K562 (cell line): ENCODE data around the gene GPR32. TPM values are rescaled to one million over a fixed set of nuclear protein-coding genes. Genes with fewer than 3 reads are reported as not detected.

Source experiments
- CHD7 ChIP-seq: fragments of 200-600 bp; sonication (generic); IDR thresholded peaks from one replicate; pipeline ENCODE4 v1.6.1; 2012; ENCODE audit warnings: mild to moderate bottlenecking, low read depth, low read length, inconsistent platforms
- DIDO1 ChIP-seq: fragments of 450-650 bp; IDR thresholded peaks from 2 replicates; pipeline ENCODE4 v1.6.1; 2016; ENCODE audit warnings: low read depth, missing biosample characterization, missing genetic modification characterization
- HMG20B ChIP-seq: fragments of 250-450 bp; sonication (Bioruptor Pico); IDR thresholded peaks from 2 replicates; pipeline ENCODE4 v1.5.0; 2021; ENCODE audit warnings: mild to moderate bottlenecking
- KHSRP ChIP-seq: fragments of 450-650 bp; IDR thresholded peaks from 2 replicates; pipeline ENCODE4 v1.6.1; 2017
- POLR2AphosphoS2 ChIP-seq: IDR thresholded peaks from 2 replicates; pipeline ENCODE4 v1.6.1; 2012; ENCODE audit warnings: low read length, improper control_type of control experiment
- PREB ChIP-seq: sonication (generic); formaldehyde crosslinking; IDR thresholded peaks from 2 replicates; pipeline ENCODE4 v1.8.1; 2023; ENCODE audit warnings: mild to moderate bottlenecking, missing genetic modification reagents
- PRPF4 ChIP-seq: fragments of 200-400 bp; formaldehyde crosslinking; IDR thresholded peaks from one replicate; pipeline ENCODE4 v1.6.1; 2017; ENCODE audit warnings: low read length, low read depth, mild to moderate bottlenecking; ENCODE audit not compliant: insufficient read depth, poor library complexity, severe bottlenecking
- RAD51 ChIP-seq: fragments of 450-650 bp; IDR thresholded peaks from 2 replicates; pipeline ENCODE4 v1.7.1; 2016; ENCODE audit warnings: low read depth, mild to moderate bottlenecking, borderline replicate concordance
- SETDB1 ChIP-seq: IDR thresholded peaks from one replicate; pipeline ENCODE4 v1.6.1; 2012; ENCODE audit warnings: low read length, control low read depth, inconsistent platforms
- SRSF7 ChIP-seq: fragments of 200-400 bp; formaldehyde crosslinking; optimal IDR thresholded peaks from 2 replicates; pipeline ENCODE3; 2017; ENCODE audit warnings: mild to moderate bottlenecking, low read depth, low read length
- SUPT5H ChIP-seq: fragments of 450-650 bp; IDR thresholded peaks from 2 replicates; pipeline ENCODE4 v1.6.1; 2016
- ZNF518B ChIP-seq: fragments of 250-450 bp; sonication (Bioruptor Pico); IDR thresholded peaks from 2 replicates; pipeline ENCODE4 v1.5.0; 2021; ENCODE audit warnings: mild to moderate bottlenecking, moderate library complexity
- polyA plus RNA-seq, 8 experiments: library from polyadenylated mRNA; depleted of rRNA in 4 of 8; stranded (reverse) in 5 of 8; unstranded in 3 of 8; fragments of >200 nt; fragmentation: Nextera tagmentation in 2 of 8; fragmentation: Illumina TruSeq in 1 of 8; extraction: Ambion mirVana in 2 of 8; extraction: Trizol in 1 of 8; gene quantifications; 2 replicates each; pipeline versions ENCODE4 v1.2.1 to v1.2.3, GENCODE V29; 2011 to 2014; ENCODE audit warnings: inconsistent platforms in 1 of 8, missing spikeins in 1 of 8
- total RNA-seq, 7 experiments: library from RNA; depleted of rRNA in 6 of 7; stranded (reverse); fragments of >200 nt in 6 of 7; fragmentation: Illumina TruSeq in 2 of 7; extraction: Trizol in 2 of 7; gene quantifications; 2 replicates each; pipeline versions ENCODE4 v1.2.1 to v1.2.3, GENCODE V29; 2011 to 2021; ENCODE audit warnings: low replicate concordance in 1 of 7

GPR32 gene
- total and polyA plus RNA-seq, 9 of the 15 experiments (the other 6 are each of a cell fraction or from before 2014, with no cell fraction given) = not detected

- no peak for TF ChIP-seq CHD7
- TF ChIP-seq ZNF518B (CRISPR knock-in tag) = no peak
- no peak for TF ChIP-seq SRSF7
- TF ChIP-seq PREB = no peak
- no peak for TF ChIP-seq PRPF4
- no peak for TF ChIP-seq SETDB1
- no peak for TF ChIP-seq HMG20B (CRISPR knock-in tag)
- TF ChIP-seq KHSRP = no peak
- peak; percentile 91; the same call in 1 of the 2 replicates for TF ChIP-seq POLR2AphosphoS2
- peak; percentile 60; the same call in 1 of the 2 replicates for TF ChIP-seq RAD51
- peak; percentile 59; the same call in 1 of the 2 replicates for TF ChIP-seq SUPT5H
- TF ChIP-seq DIDO1 (tag) = no peak
Observed at GRCh38 chr19:50728084-50728737, 42.1 kb upstream of the GPR32 start (continued).
